Measurements from ENCODE around the gene TRIM32.
A peak's percentile ranks its signal among the peaks of the same experiment; 100 is the strongest.

The TRIM32 gene, protein sequence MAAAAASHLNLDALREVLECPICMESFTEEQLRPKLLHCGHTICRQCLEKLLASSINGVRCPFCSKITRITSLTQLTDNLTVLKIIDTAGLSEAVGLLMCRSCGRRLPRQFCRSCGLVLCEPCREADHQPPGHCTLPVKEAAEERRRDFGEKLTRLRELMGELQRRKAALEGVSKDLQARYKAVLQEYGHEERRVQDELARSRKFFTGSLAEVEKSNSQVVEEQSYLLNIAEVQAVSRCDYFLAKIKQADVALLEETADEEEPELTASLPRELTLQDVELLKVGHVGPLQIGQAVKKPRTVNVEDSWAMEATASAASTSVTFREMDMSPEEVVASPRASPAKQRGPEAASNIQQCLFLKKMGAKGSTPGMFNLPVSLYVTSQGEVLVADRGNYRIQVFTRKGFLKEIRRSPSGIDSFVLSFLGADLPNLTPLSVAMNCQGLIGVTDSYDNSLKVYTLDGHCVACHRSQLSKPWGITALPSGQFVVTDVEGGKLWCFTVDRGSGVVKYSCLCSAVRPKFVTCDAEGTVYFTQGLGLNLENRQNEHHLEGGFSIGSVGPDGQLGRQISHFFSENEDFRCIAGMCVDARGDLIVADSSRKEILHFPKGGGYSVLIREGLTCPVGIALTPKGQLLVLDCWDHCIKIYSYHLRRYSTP

GRCh38 chr9:116687074-116687753, at the start of gene TRIM32:
Gene TRIM32 (plus strand): TSS chr9:116687305. CDS start chr9:116697743, 10,438 bp downstream.
- no peaks in the 10 kb centered on the region for H3K27me3 ChIP-seq (ENCODE audit: insufficient read depth, low read length)
- H3K4me3 ChIP-seq (ENCODE audit: low read depth, low read length) = peak within 1 kb of the TSS; percentile 98
- peak within 1 kb of the TSS; percentile 13; the same call in 1 of the 2 replicates for H3K27ac ChIP-seq (ENCODE audit: low read depth, low read length)
- peak within 1 kb of the TSS; percentile 65 for H2AFZ ChIP-seq (ENCODE audit: low read length, unreplicated experiment)
- H3K4me1 ChIP-seq (ENCODE audit: control insufficient read depth, insufficient read depth, low read length, unreplicated experiment) = peaks cover 42% of the 10 kb centered on the region
- H3K36me3 ChIP-seq (ENCODE audit: insufficient read depth, low read length) = peaks cover 5% of the 10 kb centered on the region; the same call in 1 of the 2 replicates
- peaks cover 49% of the 10 kb centered on the region for H3K79me2 ChIP-seq (ENCODE audit: control insufficient read depth, insufficient read depth, low read length, unreplicated experiment)

DNA sequence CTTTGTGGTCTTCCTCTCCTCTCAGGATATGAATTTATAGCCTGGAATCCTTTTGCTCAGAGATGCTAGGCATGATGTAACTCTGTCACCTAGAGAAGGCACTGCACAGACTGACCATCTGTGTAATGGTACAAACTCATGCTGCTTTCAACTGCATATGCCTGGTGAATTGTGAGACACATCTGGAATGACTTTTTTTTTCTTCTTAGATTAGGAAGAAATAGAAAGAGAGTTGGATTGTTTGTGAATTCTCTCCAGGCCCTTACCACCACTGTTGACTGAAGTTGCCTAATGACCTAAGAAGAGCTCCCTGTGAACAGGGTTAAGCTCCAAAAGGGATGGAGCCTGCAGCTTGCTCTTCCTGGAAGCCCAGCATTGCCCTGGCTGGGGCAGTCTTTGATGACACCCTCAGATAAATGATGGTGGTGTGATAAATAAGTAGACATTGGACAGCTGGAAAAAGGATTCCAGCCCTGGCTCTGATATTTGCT, 47.8 kb upstream of the TRIM32 start:
- Histone ChIP-seq H3K4me1 (ENCODE audit: control insufficient read depth, insufficient read depth, low read length, unreplicated experiment) (peaks cover 8% of the 10 kb centered on the region), H3K79me2 (ENCODE audit: control insufficient read depth, insufficient read depth, low read length, unreplicated experiment) (no peaks in the 10 kb centered on the region), H3K27ac (ENCODE audit: low read depth, low read length) (no peak overlapping the region), H2AFZ (ENCODE audit: low read length, unreplicated experiment) (no peak overlapping the region), H3K4me3 (ENCODE audit: low read depth, low read length) (no peak overlapping the region), H3K27me3 (ENCODE audit: insufficient read depth, low read length) (no peaks in the 10 kb centered on the region), H3K36me3 (ENCODE audit: insufficient read depth, low read length) (no peaks in the 10 kb centered on the region)

DNA sequence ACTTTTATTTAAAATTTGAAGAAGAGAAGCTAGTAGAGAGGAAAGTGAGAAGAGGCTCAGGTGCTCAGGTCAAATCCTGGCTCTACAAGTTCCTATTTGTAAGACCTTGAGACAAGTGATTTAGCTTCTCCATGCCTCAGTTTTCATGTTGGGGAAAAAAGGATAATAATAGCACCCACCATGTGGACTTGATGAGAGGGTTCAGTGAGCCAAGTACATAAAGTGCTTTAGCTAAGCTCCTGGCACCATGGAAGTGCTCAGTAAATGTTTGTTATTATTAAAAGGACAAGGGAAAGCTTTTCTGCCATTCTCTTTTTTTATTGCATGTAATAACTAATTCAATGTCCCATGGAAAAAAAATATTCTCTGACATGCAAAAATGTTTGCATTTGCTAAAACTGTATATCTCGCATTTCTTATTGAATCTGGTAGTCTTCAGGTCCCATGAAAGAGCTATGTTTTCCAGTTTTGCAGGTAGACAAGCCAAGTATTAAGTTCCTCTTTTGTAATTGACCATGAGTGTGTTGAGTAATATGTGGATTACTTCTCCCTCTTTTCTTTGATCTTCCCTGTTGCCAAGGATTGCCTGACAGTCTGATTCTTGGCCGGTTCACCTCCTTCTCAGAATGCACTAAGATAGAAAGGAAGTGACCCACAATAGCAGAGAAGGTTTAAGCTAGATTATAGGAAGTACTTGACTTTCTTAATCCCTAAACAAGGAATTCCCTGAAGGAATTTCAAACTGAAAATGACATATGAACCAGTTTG, 45.6 kb upstream of the TRIM32 start:
- no peaks in the 10 kb centered on the region for H3K36me3 ChIP-seq (ENCODE audit: insufficient read depth, low read length)
- H3K4me3 ChIP-seq (ENCODE audit: low read depth, low read length) = no peak overlapping the region
- H2AFZ ChIP-seq (ENCODE audit: low read length, unreplicated experiment) = no peak overlapping the region
- H3K27ac ChIP-seq (ENCODE audit: low read depth, low read length) = no peak overlapping the region
- no peaks in the 10 kb centered on the region for H3K79me2 ChIP-seq (ENCODE audit: control insufficient read depth, insufficient read depth, low read length, unreplicated experiment)
- H3K27me3 ChIP-seq (ENCODE audit: insufficient read depth, low read length) = no peaks in the 10 kb centered on the region
- H3K4me1 ChIP-seq (ENCODE audit: control insufficient read depth, insufficient read depth, low read length, unreplicated experiment) = peaks cover 8% of the 10 kb centered on the region

- Histone ChIP-seq H3K79me2 (ENCODE audit: control insufficient read depth, insufficient read depth, low read length, unreplicated experiment) (no peaks in the 10 kb centered on the region), H3K4me1 (ENCODE audit: control insufficient read depth, insufficient read depth, low read length, unreplicated experiment) (peaks cover 8% of the 10 kb centered on the region), H2AFZ (ENCODE audit: low read length, unreplicated experiment) (no peak overlapping the region), H3K4me3 (ENCODE audit: low read depth, low read length) (no peak overlapping the region), H3K27ac (ENCODE audit: low read depth, low read length) (no peak overlapping the region), H3K27me3 (ENCODE audit: insufficient read depth, low read length) (no peaks in the 10 kb centered on the region), H3K36me3 (ENCODE audit: insufficient read depth, low read length) (no peaks in the 10 kb centered on the region)
Measured at GRCh38 chr9:116643691-116644090, 43.4 kb upstream of the TRIM32 start.

DNA sequence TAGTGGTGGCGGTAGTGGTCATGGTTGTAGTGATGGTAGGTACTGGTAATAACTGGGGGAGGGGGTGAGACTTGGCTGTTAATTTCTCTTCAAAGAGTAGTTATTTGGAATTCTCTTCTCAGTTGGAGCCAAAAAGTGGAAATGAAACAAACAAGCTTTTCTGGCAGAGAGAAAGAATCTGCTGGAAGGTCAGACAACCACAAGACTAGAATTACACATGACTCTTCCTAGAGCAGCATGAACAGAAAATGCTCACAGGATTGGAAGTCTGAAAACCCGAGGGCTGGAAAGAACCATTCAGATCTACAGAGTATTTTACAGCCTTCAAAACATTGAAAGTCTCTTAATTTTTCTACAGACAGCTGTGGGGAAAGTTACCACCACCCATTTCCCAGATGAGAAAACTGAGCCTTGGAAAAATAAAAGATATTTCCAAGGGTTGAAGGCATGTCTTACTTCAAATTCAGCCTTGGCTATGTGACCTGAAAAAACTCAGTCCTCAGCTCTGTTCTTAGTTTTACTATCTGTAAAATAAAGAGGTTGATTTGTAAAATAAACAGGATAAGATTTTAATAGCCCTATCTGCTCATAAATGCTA, 42.9 kb upstream of the TRIM32 start:
- Histone ChIP-seq H3K27ac (ENCODE audit: low read depth, low read length) (no peak overlapping the region), H3K79me2 (ENCODE audit: control insufficient read depth, insufficient read depth, low read length, unreplicated experiment) (no peaks in the 10 kb centered on the region), H3K36me3 (ENCODE audit: insufficient read depth, low read length) (no peaks in the 10 kb centered on the region), H3K4me1 (ENCODE audit: control insufficient read depth, insufficient read depth, low read length, unreplicated experiment) (peaks cover 3% of the 10 kb centered on the region), H2AFZ (ENCODE audit: low read length, unreplicated experiment) (no peak overlapping the region), H3K4me3 (ENCODE audit: low read depth, low read length) (no peak overlapping the region), H3K27me3 (ENCODE audit: insufficient read depth, low read length) (no peaks in the 10 kb centered on the region)

GRCh38 chr9:116646661-116647514, 40.2 kb upstream of the TRIM32 start:
- Histone ChIP-seq H3K4me3 (ENCODE audit: low read depth, low read length) (no peak overlapping the region), H3K36me3 (ENCODE audit: insufficient read depth, low read length) (no peaks in the 10 kb centered on the region), H3K79me2 (ENCODE audit: control insufficient read depth, insufficient read depth, low read length, unreplicated experiment) (no peaks in the 10 kb centered on the region), H2AFZ (ENCODE audit: low read length, unreplicated experiment) (no peak overlapping the region), H3K27me3 (ENCODE audit: insufficient read depth, low read length) (no peaks in the 10 kb centered on the region), H3K4me1 (ENCODE audit: control insufficient read depth, insufficient read depth, low read length, unreplicated experiment) (no peaks in the 10 kb centered on the region), H3K27ac (ENCODE audit: low read depth, low read length) (no peak overlapping the region)

- H3K27ac ChIP-seq (ENCODE audit: low read depth, low read length) = no peak overlapping the region
- no peaks in the 10 kb centered on the region for H3K27me3 ChIP-seq (ENCODE audit: insufficient read depth, low read length)
- no peaks in the 10 kb centered on the region for H3K36me3 ChIP-seq (ENCODE audit: insufficient read depth, low read length)
- H3K4me3 ChIP-seq (ENCODE audit: low read depth, low read length) = no peak overlapping the region
- no peaks in the 10 kb centered on the region for H3K4me1 ChIP-seq (ENCODE audit: control insufficient read depth, insufficient read depth, low read length, unreplicated experiment)
- no peak overlapping the region for H2AFZ ChIP-seq (ENCODE audit: low read length, unreplicated experiment)
- no peaks in the 10 kb centered on the region for H3K79me2 ChIP-seq (ENCODE audit: control insufficient read depth, insufficient read depth, low read length, unreplicated experiment)
Measured at GRCh38 chr9:116647515-116647809, 39.6 kb upstream of the TRIM32 start.

- Histone ChIP-seq H2AFZ (ENCODE audit: low read length, unreplicated experiment) (no peak overlapping the region), H3K4me3 (ENCODE audit: low read depth, low read length) (no peak overlapping the region), H3K4me1 (ENCODE audit: control insufficient read depth, insufficient read depth, low read length, unreplicated experiment) (peaks cover 14% of the 10 kb centered on the region), H3K27me3 (ENCODE audit: insufficient read depth, low read length) (no peaks in the 10 kb centered on the region), H3K79me2 (ENCODE audit: control insufficient read depth, insufficient read depth, low read length, unreplicated experiment) (no peaks in the 10 kb centered on the region), H3K27ac (ENCODE audit: low read depth, low read length) (no peak overlapping the region), H3K36me3 (ENCODE audit: insufficient read depth, low read length) (no peaks in the 10 kb centered on the region)
Measured at GRCh38 chr9:116653348-116654058, 33.6 kb upstream of the TRIM32 start.

GRCh38 chr9:116654059-116654355, 33.1 kb upstream of the TRIM32 start:
- H2AFZ ChIP-seq (ENCODE audit: low read length, unreplicated experiment) = no peak overlapping the region
- H3K4me3 ChIP-seq (ENCODE audit: low read depth, low read length) = no peak overlapping the region
- no peaks in the 10 kb centered on the region for H3K36me3 ChIP-seq (ENCODE audit: insufficient read depth, low read length)
- peaks cover 17% of the 10 kb centered on the region for H3K4me1 ChIP-seq (ENCODE audit: control insufficient read depth, insufficient read depth, low read length, unreplicated experiment)
- no peak overlapping the region for H3K27ac ChIP-seq (ENCODE audit: low read depth, low read length)
- no peaks in the 10 kb centered on the region for H3K79me2 ChIP-seq (ENCODE audit: control insufficient read depth, insufficient read depth, low read length, unreplicated experiment)
- H3K27me3 ChIP-seq (ENCODE audit: insufficient read depth, low read length) = no peaks in the 10 kb centered on the region
